Psoas muscle (tissue), 8 donors: ENCODE data around the gene AKT3. TPM values are rescaled to one million over a fixed set of nuclear protein-coding genes. Genes with fewer than 3 reads are reported as not detected.

Source experiments
- ATAC-seq, 4 donors: fragments of 200-7000 bp; cut with Tn5 transposase; one replicate each; pipeline ENCODE4 v1.9.1; 2020; ENCODE audit warnings: moderate library complexity in 3 of 4, mild to moderate bottlenecking in 2 of 4
- DNase-seq, 2 donors: peaks; one replicate each; pipeline ENCODE4 v3.0.0-alpha.2; 2020
- H3K27ac ChIP-seq: fragments of 200-600 bp; one replicate; pipeline ENCODE4 v1.8.0; 2022
- H3K27me3 ChIP-seq, 3 donors: fragments of 200-600 bp in 1 of 3; one replicate each; pipeline versions ENCODE4 v1.6.1 to v1.8.0; 2013 to 2022; ENCODE audit warnings: low read length in 2 of 3, mild to moderate bottlenecking in 2 of 3, moderate library complexity in 1 of 3; ENCODE audit not compliant: insufficient read depth in 3 of 3
- H3K36me3 ChIP-seq, 2 donors: fragments of 200-600 bp in 1 of 2; one replicate each; pipeline versions ENCODE4 v1.6.1 to v1.8.0; 2013 to 2022; ENCODE audit warnings: low read depth in 1 of 2, mild to moderate bottlenecking in 1 of 2, moderate library complexity in 1 of 2; ENCODE audit not compliant: insufficient read depth in 1 of 2
- H3K4me1 ChIP-seq: fragments of 200-600 bp; one replicate; pipeline ENCODE4 v1.8.0; 2022
- H3K4me3 ChIP-seq: fragments of 200-600 bp; one replicate; pipeline ENCODE4 v1.8.0; 2022; ENCODE audit warnings: mild to moderate bottlenecking
- H3K9me3 ChIP-seq: fragments of 200-600 bp; one replicate; pipeline ENCODE4 v1.8.0; 2022
- WGBS, 3 donors: extraction: QIAGEN DNeasy Blood & Tissue Kit; methylation state at CpG; one replicate each; pipeline versions ENCODE4 v1.1.6 to v1.1.7; 2013; 5-methylcytosine and 5-hydroxymethylcytosine counted together
- intact Hi-C, 2 donors: fragments of 100-400 bp; cut with DNase I; formaldehyde crosslinking; loops; one replicate each; pipeline versions ENCODE4 v1.11.0 to v1.14.2; 2022
- polyA plus RNA-seq, 3 donors: library from polyadenylated mRNA; stranded (reverse); fragments of 200-250 nt; gene quantifications; one replicate each; pipeline ENCODE4 v1.2.3, GENCODE V29; 2013
- total RNA-seq, 4 donors: library from RNA; stranded (reverse); fragmentation: NEBNext Ultra II Directional in 2 of 4; extraction: Animal tissue kit (Norgen Biotek cat#: 25700) in 2 of 4; gene quantifications; one replicate each; pipeline versions ENCODE4 v1.2.1 to v1.2.4, GENCODE V29; 2021 to 2023
- TF ChIP-seq, protein P1 (sequence below): fragments of 200-600 bp; IDR thresholded peaks from one replicate; pipeline ENCODE4 v1.8.0; 2022; ENCODE audit warnings: antibody characterized with exemption
- donor health status: healthy with polysubstance abuse.
- donor health status: DM: no; HTN: no; CAD: no; lungs with moderate emphysema.
- donor health status: Bipolar disorder and iron deficiency.
- donor health status: healthy.
- donor health status: DM: yes; HTN: yes; CAD: no.
- donor health status: DM: no; HTN: no; CAD: no.
- donor health status: DM: no; HTN: no; CAD: no.
- donor health status: DM: yes; HTN: yes; CAD: no.

Gene AKT3
- total and polyA plus RNA-seq, 7 donors, result 3.3 to 25.1 (median 9.8) TPM

GRCh38 chr1:243465738-243466137 is 384.3 kb downstream of the AKT3 start:
- TF ChIP-seq, protein P1, sequence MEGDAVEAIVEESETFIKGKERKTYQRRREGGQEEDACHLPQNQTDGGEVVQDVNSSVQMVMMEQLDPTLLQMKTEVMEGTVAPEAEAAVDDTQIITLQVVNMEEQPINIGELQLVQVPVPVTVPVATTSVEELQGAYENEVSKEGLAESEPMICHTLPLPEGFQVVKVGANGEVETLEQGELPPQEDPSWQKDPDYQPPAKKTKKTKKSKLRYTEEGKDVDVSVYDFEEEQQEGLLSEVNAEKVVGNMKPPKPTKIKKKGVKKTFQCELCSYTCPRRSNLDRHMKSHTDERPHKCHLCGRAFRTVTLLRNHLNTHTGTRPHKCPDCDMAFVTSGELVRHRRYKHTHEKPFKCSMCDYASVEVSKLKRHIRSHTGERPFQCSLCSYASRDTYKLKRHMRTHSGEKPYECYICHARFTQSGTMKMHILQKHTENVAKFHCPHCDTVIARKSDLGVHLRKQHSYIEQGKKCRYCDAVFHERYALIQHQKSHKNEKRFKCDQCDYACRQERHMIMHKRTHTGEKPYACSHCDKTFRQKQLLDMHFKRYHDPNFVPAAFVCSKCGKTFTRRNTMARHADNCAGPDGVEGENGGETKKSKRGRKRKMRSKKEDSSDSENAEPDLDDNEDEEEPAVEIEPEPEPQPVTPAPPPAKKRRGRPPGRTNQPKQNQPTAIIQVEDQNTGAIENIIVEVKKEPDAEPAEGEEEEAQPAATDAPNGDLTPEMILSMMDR, result no peak
- Histone ChIP-seq H3K9me3 (no peaks in the 10 kb centered on the region), H3K4me3 (no peak overlapping the region), H3K27ac (no peak overlapping the region), H3K27me3 (no peaks in the 10 kb centered on the region), H3K36me3 (no peaks in the 10 kb centered on the region), H3K4me1 (no peaks in the 10 kb centered on the region)
- 62 to 73% (median 64%) methylated on average over 5 of the region's 5 CpGs for WGBS, 3 donors
- intact Hi-C loops, result no loop called here
- no peak for ATAC-seq
- DNase-seq, result no peak

- no peak for ATAC-seq
- TF ChIP-seq, protein P1, result no peak
- H3K9me3 ChIP-seq, result no peaks in the 10 kb centered on the region
Measured at GRCh38 chr1:243465081-243465480, 385.0 kb downstream of the AKT3 start.

DNA sequence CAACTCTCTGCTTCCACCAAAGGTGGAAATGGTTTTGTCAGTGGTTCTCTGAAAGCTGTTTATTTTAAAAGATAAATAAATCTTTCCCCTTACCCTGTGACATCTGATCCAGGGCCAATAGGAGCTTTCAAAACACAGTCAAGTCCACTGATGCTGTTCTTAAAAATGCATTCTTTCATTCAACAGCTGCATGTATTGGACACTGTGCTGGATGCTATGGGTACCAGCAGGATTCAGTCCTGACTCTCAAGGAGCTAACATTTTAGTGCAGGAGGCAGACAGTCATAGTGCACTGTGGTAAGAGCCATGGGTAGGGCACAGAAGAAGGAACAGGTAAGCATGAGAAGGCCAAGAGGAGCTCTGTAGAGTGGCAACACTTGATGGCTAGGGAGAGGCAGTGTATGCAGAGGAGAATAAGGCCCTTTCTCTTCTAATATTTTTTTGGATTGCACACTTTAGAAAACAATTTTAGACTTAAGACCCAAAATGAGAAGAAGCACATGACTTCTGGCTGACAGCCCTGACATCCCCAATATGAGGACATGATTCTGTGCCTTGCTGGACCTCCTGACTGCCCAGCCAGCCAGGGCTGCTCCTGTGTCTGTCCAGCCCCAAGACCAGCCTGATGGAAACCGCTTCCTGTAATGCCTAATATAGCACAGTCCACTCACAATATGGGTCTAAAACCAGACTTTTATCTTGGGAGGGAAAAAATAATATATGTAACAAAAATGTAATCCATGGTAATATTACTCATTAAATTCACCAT is 386.9 kb downstream of the AKT3 start:
- Histone ChIP-seq H3K4me1 (no peaks in the 10 kb centered on the region), H3K9me3 (no peaks in the 10 kb centered on the region), H3K27ac (no peak overlapping the region), H3K27me3 (no peaks in the 10 kb centered on the region), H3K4me3 (no peak overlapping the region), H3K36me3 (no peaks in the 10 kb centered on the region)
- ATAC-seq (no peak), DNase-seq (no peak)
- WGBS, 3 donors, result 93 to 97% (median 96%) methylated on average over 1 of the region's 1 CpG
- intact Hi-C loops, result no loop called here
- TF ChIP-seq, protein P1, result no peak

More at GRCh38 chr1:243465081-243465480, 385.0 kb downstream of the AKT3 start:
- intact Hi-C loops, result no loop called here
- H3K4me1 ChIP-seq, result no peaks in the 10 kb centered on the region
- DNase-seq, result no peak
- H3K27me3 ChIP-seq, result no peaks in the 10 kb centered on the region
- WGBS, 3 donors, result 66 to 81% (median 66%) methylated on average over 5 of the region's 5 CpGs
- H3K27ac ChIP-seq, result no peak overlapping the region
- H3K4me3 ChIP-seq, result no peak overlapping the region
- H3K36me3 ChIP-seq, result no peaks in the 10 kb centered on the region

DNA sequence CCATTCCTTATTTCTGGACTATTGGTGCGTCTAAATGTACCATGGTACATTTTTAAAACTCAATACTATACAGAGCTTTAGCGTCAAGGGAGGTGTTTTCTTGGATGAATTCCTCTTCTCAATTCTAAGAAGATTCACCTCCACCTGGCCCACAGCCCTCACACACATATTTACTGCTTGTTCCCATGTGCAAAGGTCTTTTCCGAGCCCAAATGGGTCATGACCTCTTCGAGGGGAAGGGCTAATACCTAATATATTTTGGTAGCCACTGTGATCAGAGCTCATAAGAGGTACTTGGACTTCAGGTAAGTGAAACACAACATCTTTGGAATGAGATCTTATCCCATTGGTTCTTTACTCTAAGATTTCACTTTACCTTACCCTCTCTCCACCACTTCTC is 388.3 kb downstream of the AKT3 start:
- H3K27ac ChIP-seq, result no peak overlapping the region
- no peaks in the 10 kb centered on the region for H3K9me3 ChIP-seq
- no peak for DNase-seq
- H3K4me3 ChIP-seq, result no peak overlapping the region
- intact Hi-C loops, result no loop called here
- no peaks in the 10 kb centered on the region for H3K27me3 ChIP-seq
- no peaks in the 10 kb centered on the region for H3K4me1 ChIP-seq
- TF ChIP-seq, protein P1, result no peak
- H3K36me3 ChIP-seq, result no peaks in the 10 kb centered on the region
- WGBS, 3 donors, result 93 to 99% (median 94%) methylated on average over 4 of the region's 4 CpGs
- ATAC-seq, result no peak

GRCh38 chr1:243459059-243459458 is 391.0 kb downstream of the AKT3 start:
- Histone ChIP-seq H3K27ac (no peak overlapping the region), H3K4me3 (no peak overlapping the region), H3K36me3 (no peaks in the 10 kb centered on the region), H3K9me3 (no peaks in the 10 kb centered on the region), H3K4me1 (no peaks in the 10 kb centered on the region), H3K27me3 (no peaks in the 10 kb centered on the region)
- WGBS, 3 donors, result 71 to 82% (median 77%) methylated on average over 3 of the region's 3 CpGs
- ATAC-seq (no peak), DNase-seq (no peak)
- TF ChIP-seq, protein P1, result no peak
- intact Hi-C loops, result no loop called here
